OCI-LY7 (cell line): ENCODE measurements around the gene ACOT12. TPM values are rescaled to one million over a fixed set of nuclear protein-coding genes. Genes with fewer than 3 reads are reported as not detected.

Experiments used
- BruUV-seq: library from RNA; stranded (reverse); fragments of 400-500 nt; replicated peaks from 2 replicates; lab custom pipeline; 2021; lab: Mats Ljungman, UMichigan
- CTCF ChIA-PET: fragments of 300-600 bp; sonication (Branson Sonifier 250); formaldehyde crosslinking; loops from one replicate; lab custom pipeline; 2022; ENCODE audit warnings: antibody characterized with exemption; ENCODE audit not compliant: unreplicated experiment; lab: Charles Lee
- POLR2A ChIA-PET: fragments of 300-600 bp; sonication (Branson Sonifier 250); formaldehyde crosslinking; loops from one replicate; lab custom pipeline; 2022; ENCODE audit warnings: antibody characterized with exemption; lab: Charles Lee
- DNase-seq: peaks from one replicate; pipeline ENCODE4 v3.0.0-alpha.2; 2015; ENCODE audit warnings: low spot score
- H2AFZ ChIP-seq: fragments of 200-600 bp; sonication (generic), shearing (Covaris generic); 2 replicates; pipeline ENCODE4 v1.6.1; 2014; ENCODE audit warnings: mild to moderate bottlenecking, antibody characterized with exemption, low read length, moderate library complexity
- H3K27ac ChIP-seq: fragments of 200-600 bp; sonication (generic); 2 replicates; pipeline ENCODE4 v1.5.1; 2014; ENCODE audit warnings: mixed run types, low read depth, mild to moderate bottlenecking, moderate library complexity, low read length, inconsistent platforms; ENCODE audit not compliant: poor library complexity, severe bottlenecking
- H3K36me3 ChIP-seq: fragments of 200-600 bp; sonication (generic); 2 replicates; pipeline ENCODE4 v1.6.1; 2014; ENCODE audit warnings: mild to moderate bottlenecking, antibody characterized with exemption, low read length, moderate library complexity, mixed read lengths; ENCODE audit not compliant: insufficient read depth
- H3K4me1 ChIP-seq: fragments of 200-600 bp; sonication (generic); 2 replicates; pipeline ENCODE4 v1.5.1; 2014; ENCODE audit warnings: mild to moderate bottlenecking, low read length; ENCODE audit not compliant: insufficient read depth, poor library complexity, severe bottlenecking
- H3K4me2 ChIP-seq: fragments of 200-600 bp; sonication (generic); 2 replicates; pipeline ENCODE4 v1.6.1; 2014; ENCODE audit warnings: mild to moderate bottlenecking, low read length
- H3K4me3 ChIP-seq: fragments of 200-600 bp; sonication (generic); 2 replicates; pipeline ENCODE4 v1.5.1; 2014; ENCODE audit warnings: mild to moderate bottlenecking, low read depth, low read length; ENCODE audit not compliant: poor library complexity, severe bottlenecking
- H3K79me2 ChIP-seq: fragments of 200-600 bp; sonication (generic); 2 replicates; pipeline ENCODE4 v1.6.1; 2016; ENCODE audit warnings: low read depth, mild to moderate bottlenecking, low read length, moderate library complexity, mixed read lengths; ENCODE audit not compliant: insufficient read depth
- H3K9me2 ChIP-seq: fragments of 200-600 bp; sonication (generic); 2 replicates; pipeline ENCODE4 v1.6.1; 2016; ENCODE audit warnings: mild to moderate bottlenecking, low read length, mixed read lengths; ENCODE audit not compliant: insufficient read depth
- H3K9me3 ChIP-seq: fragments of 200-600 bp; sonication (generic); 2 replicates; pipeline ENCODE4 v1.6.1; 2014; ENCODE audit warnings: mild to moderate bottlenecking, mixed run types, low read length, mixed read lengths
- H4K20me1 ChIP-seq: fragments of 200-600 bp; sonication (generic); 2 replicates; pipeline ENCODE4 v1.6.1; 2014; ENCODE audit warnings: mild to moderate bottlenecking, antibody characterized with exemption, low read length, moderate library complexity, mixed read lengths; ENCODE audit not compliant: insufficient read depth
- EZH2phosphoT487 ChIP-seq: fragments of 200-600 bp; sonication (generic); IDR thresholded peaks from 2 replicates; pipeline ENCODE4 v1.6.1; 2018; ENCODE audit warnings: low read depth, borderline replicate concordance, mild to moderate bottlenecking, mixed run types, antibody characterized with exemption, low read length, moderate library complexity, mixed read lengths
- intact Hi-C: fragments of 100-400 bp; cut with micrococcal nuclease; formaldehyde crosslinking; loops from one replicate; pipeline ENCODE4 v1.10.0; 2022; ENCODE audit not compliant: unreplicated experiment
- total RNA-seq, 2 experiments: library from RNA; depleted of rRNA in 1 of 2; stranded (reverse); fragments of >200 nt in 1 of 2; shearing (Covaris generic) in 1 of 2; gene quantifications; 2 replicates each; pipeline ENCODE4 v1.2.3, GENCODE V29; 2014 to 2022
- TF ChIP-seq, protein P1 (sequence below): fragments of 200-600 bp; sonication (generic); conservative IDR thresholded peaks from 2 replicates; pipeline ENCODE4 v1.5.1; 2014; ENCODE audit warnings: mild to moderate bottlenecking, antibody characterized with exemption, low read length, moderate library complexity, mixed read lengths

Gene ACOT12
- total RNA-seq, 2 experiments from 2014 or later = 0.27 to 0.35 TPM

DNA sequence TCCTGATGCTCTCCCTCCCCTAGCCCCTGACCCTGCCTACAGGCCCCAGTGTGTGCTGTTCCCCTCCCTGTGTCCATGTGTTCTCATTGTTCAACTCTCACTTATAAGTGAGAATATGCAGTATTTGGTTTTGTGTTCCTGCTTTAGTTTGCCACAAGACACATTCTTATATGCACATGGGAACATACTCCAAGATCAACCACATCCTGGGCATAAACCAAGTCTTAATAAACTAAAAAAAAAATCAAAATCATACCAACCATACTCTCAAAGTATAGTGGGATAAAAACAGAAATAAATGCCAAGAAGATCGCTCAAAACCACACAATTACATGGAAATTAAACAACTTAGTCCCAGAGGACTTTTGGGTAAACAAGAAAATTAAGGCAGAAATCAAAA, 103.8 kb downstream of the ACOT12 start:
- Histone ChIP-seq H3K79me2 (peaks cover 31% of the 10 kb centered on the region), H2AFZ (no peak overlapping the region), H3K4me1 (peaks cover 5% of the 10 kb centered on the region), H3K36me3 (peaks cover 33% of the 10 kb centered on the region), H3K27ac (no peak overlapping the region), H3K4me2 (no peak overlapping the region), H3K9me3 (peaks cover 39% of the 10 kb centered on the region), H4K20me1 (no peaks in the 10 kb centered on the region), H3K9me2 (no peaks in the 10 kb centered on the region), H3K4me3 (no peak overlapping the region)
- no peak for TF ChIP-seq EZH2phosphoT487
- TF ChIP-seq, protein P1, sequence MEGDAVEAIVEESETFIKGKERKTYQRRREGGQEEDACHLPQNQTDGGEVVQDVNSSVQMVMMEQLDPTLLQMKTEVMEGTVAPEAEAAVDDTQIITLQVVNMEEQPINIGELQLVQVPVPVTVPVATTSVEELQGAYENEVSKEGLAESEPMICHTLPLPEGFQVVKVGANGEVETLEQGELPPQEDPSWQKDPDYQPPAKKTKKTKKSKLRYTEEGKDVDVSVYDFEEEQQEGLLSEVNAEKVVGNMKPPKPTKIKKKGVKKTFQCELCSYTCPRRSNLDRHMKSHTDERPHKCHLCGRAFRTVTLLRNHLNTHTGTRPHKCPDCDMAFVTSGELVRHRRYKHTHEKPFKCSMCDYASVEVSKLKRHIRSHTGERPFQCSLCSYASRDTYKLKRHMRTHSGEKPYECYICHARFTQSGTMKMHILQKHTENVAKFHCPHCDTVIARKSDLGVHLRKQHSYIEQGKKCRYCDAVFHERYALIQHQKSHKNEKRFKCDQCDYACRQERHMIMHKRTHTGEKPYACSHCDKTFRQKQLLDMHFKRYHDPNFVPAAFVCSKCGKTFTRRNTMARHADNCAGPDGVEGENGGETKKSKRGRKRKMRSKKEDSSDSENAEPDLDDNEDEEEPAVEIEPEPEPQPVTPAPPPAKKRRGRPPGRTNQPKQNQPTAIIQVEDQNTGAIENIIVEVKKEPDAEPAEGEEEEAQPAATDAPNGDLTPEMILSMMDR = no peak
- DNase-seq = no peak
- intact Hi-C loops = no loop called here
- ChIA-PET POLR2A (no interaction called here), CTCF (no interaction called here)
- BruUV-seq = no TSS peak

GRCh38 chr5:81288021-81288433, 105.9 kb downstream of the ACOT12 start:
- ChIA-PET POLR2A (interaction anchor here (0.6 to 0.7 kb wide), 3 partner anchors 10 to 1578 kb away, joined by 3 to 5 read pairs (median 3); no protein-coding TSS in a partner anchor), CTCF (interaction anchor here (0.6 kb wide), 1 partner anchor 15 kb away, joined by 5 read pairs; no protein-coding TSS in a partner anchor)
- H4K20me1 ChIP-seq = no peaks in the 10 kb centered on the region
- H3K27ac ChIP-seq = no peak overlapping the region
- H3K9me3 ChIP-seq = peaks cover 23% of the 10 kb centered on the region
- BruUV-seq = no TSS peak
- peaks cover 5% of the 10 kb centered on the region for H3K4me1 ChIP-seq
- no peak overlapping the region for H2AFZ ChIP-seq
- no peaks in the 10 kb centered on the region for H3K9me2 ChIP-seq
- no peak overlapping the region for H3K4me3 ChIP-seq
- no peak for TF ChIP-seq EZH2phosphoT487
- TF ChIP-seq, protein P1 = no peak
- H3K36me3 ChIP-seq = peaks cover 24% of the 10 kb centered on the region
- no peak overlapping the region for H3K4me2 ChIP-seq
- H3K79me2 ChIP-seq = peaks cover 30% of the 10 kb centered on the region
- intact Hi-C loops = no loop called here
- no peak for DNase-seq

GRCh38 chr5:81286059-81286617, 107.8 kb downstream of the ACOT12 start:
- BruUV-seq = no TSS peak
- peaks cover 6% of the 10 kb centered on the region; the same call in 1 of the 2 replicates for H3K9me3 ChIP-seq
- intact Hi-C loops = no loop called here
- no peaks in the 10 kb centered on the region for H4K20me1 ChIP-seq
- H3K36me3 ChIP-seq = peaks cover 9% of the 10 kb centered on the region
- no peak overlapping the region for H3K27ac ChIP-seq
- H3K79me2 ChIP-seq = peaks cover 19% of the 10 kb centered on the region
- TF ChIP-seq EZH2phosphoT487 = no peak
- TF ChIP-seq, protein P1 = no peak
- peaks cover 5% of the 10 kb centered on the region for H3K4me1 ChIP-seq
- no peak overlapping the region for H3K4me2 ChIP-seq
- ChIA-PET CTCF (no interaction called here), POLR2A (interaction anchor here (0.7 kb wide), 1 partner anchor 348 kb away, joined by 3 read pairs; no protein-coding TSS in a partner anchor)
- DNase-seq = no peak
- no peak overlapping the region for H2AFZ ChIP-seq
- H3K4me3 ChIP-seq = no peak overlapping the region
- no peaks in the 10 kb centered on the region for H3K9me2 ChIP-seq
